WI38 (cell line): Measurements from ENCODE around the gene MAP3K15.

Experiments
- H3K4me3 ChIP-seq: 2 replicates; pipeline ENCODE4 v1.5.1; 2011; ENCODE audit warnings: low read depth, mild to moderate bottlenecking, control low read depth, low read length
- CTCF ChIP-seq: IDR thresholded peaks from 2 replicates; pipeline ENCODE4 v1.5.1; 2012; ENCODE audit warnings: low read depth, mild to moderate bottlenecking, control low read depth, low read length

The MAP3K15 gene

GRCh38 chrX:19334945-19335626 lies 180.2 kb downstream of the MAP3K15 start:
- no peak overlapping the region for H3K4me3 ChIP-seq
- TF ChIP-seq CTCF, result no peak; the same call in 1 of the 2 replicates

GRCh38 chrX:19332983-19333382 lies 182.3 kb downstream of the MAP3K15 start:
- no peak for TF ChIP-seq CTCF
- no peak overlapping the region for H3K4me3 ChIP-seq

GRCh38 chrX:19331831-19332230 lies 183.5 kb downstream of the MAP3K15 start:
- no peak for TF ChIP-seq CTCF
- no peak overlapping the region for H3K4me3 ChIP-seq

GRCh38 chrX:19326567-19326966 lies 188.7 kb downstream of the MAP3K15 start:
- TF ChIP-seq CTCF, result no peak
- H3K4me3 ChIP-seq, result no peak overlapping the region
